PC-9 (cell line): ENCODE results near the gene XRCC4. TPM values are rescaled to one million over a fixed set of nuclear protein-coding genes. Genes with fewer than 3 reads are reported as not detected.

Experiments
- BruUV-seq: library from RNA; stranded (reverse); fragments of 400-500 nt; replicated peaks from 2 replicates; lab custom pipeline; 2021; lab: Mats Ljungman, UMichigan
- CTCF ChIA-PET: fragments of 300-600 bp; sonication (Branson Sonifier 250); formaldehyde crosslinking; loops from one replicate; lab custom pipeline; 2022; ENCODE audit warnings: antibody characterized with exemption; lab: Charles Lee
- POLR2A ChIA-PET: fragments of 300-600 bp; sonication (Branson Sonifier 250); formaldehyde crosslinking; loops from one replicate; lab custom pipeline; 2022; ENCODE audit warnings: antibody characterized with exemption; ENCODE audit not compliant: unreplicated experiment; lab: Charles Lee
- DNase-seq, 2 experiments: peaks; one replicate each; pipeline versions ENCODE4 v3.0.0 to v3.0.0-alpha.2; 2015 to 2022; ENCODE audit warnings: mixed read lengths in 1 of 2
- H2AFZ ChIP-seq: fragments of 200-600 bp; sonication (generic); 2 replicates; pipeline ENCODE4 v1.8.1; 2017; ENCODE audit warnings: antibody characterized with exemption
- H3F3A ChIP-seq: fragments of 200-600 bp; sonication (generic); 2 replicates; pipeline ENCODE4 v1.8.1; 2017; ENCODE audit warnings: antibody characterized with exemption, mild to moderate bottlenecking, low read depth; ENCODE audit not compliant: insufficient read depth
- H3K27ac ChIP-seq: fragments of 200-600 bp; sonication (generic); 2 replicates; pipeline ENCODE4 v1.6.1; 2016; ENCODE audit warnings: mixed run types
- H3K27me3 ChIP-seq: fragments of 200-600 bp; sonication (generic); 2 replicates; pipeline ENCODE4 v1.6.1; 2016; ENCODE audit warnings: low read depth, mixed run types; ENCODE audit not compliant: insufficient read depth
- H3K36me3 ChIP-seq: fragments of 200-600 bp; sonication (generic); 2 replicates; pipeline ENCODE4 v1.6.1; 2016; ENCODE audit warnings: low read depth, mixed run types
- H3K4me1 ChIP-seq: fragments of 200-600 bp; sonication (generic); replicated peaks from 2 replicates; pipeline ENCODE4 v1.6.1; 2016; ENCODE audit warnings: mixed run types; ENCODE audit not compliant: insufficient read depth
- H3K4me2 ChIP-seq: fragments of 200-600 bp; sonication (generic); 2 replicates; pipeline ENCODE4 v1.6.1; 2017; ENCODE audit warnings: mixed run types
- H3K4me3 ChIP-seq: fragments of 200-600 bp; sonication (generic); 2 replicates; pipeline ENCODE4 v1.6.1; 2016; ENCODE audit warnings: mixed run types
- H3K79me2 ChIP-seq: fragments of 200-600 bp; sonication (generic); 2 replicates; pipeline ENCODE4 v1.6.1; 2017; ENCODE audit warnings: low read depth, mixed run types
- H3K9me2 ChIP-seq: fragments of 200-600 bp; sonication (generic); 2 replicates; pipeline ENCODE4 v1.8.1; 2017; ENCODE audit warnings: mild to moderate bottlenecking; ENCODE audit not compliant: insufficient read depth
- H3K9me3 ChIP-seq: fragments of 200-600 bp; sonication (generic); 2 replicates; pipeline ENCODE4 v1.8.1; 2016; ENCODE audit warnings: low read depth; ENCODE audit not compliant: insufficient read depth
- H4K20me1 ChIP-seq: fragments of 200-600 bp; sonication (generic); 2 replicates; pipeline ENCODE4 v1.8.1; 2017; ENCODE audit not compliant: insufficient read depth
- CTCF ChIP-seq: fragments of 200-600 bp; sonication (generic); conservative IDR thresholded peaks from 2 replicates; pipeline ENCODE4 v1.6.1; 2017; ENCODE audit warnings: mixed run types, antibody characterized with exemption, mild to moderate bottlenecking, moderate library complexity
- EZH2 ChIP-seq: fragments of 200-600 bp; sonication (generic); IDR thresholded peaks from 2 replicates; pipeline ENCODE4 v1.8.0; 2017; ENCODE audit warnings: antibody characterized with exemption, low read depth
- intact Hi-C: fragments of 100-400 bp; cut with micrococcal nuclease; formaldehyde crosslinking; loops from one replicate; pipeline ENCODE4 v1.10.0; 2022; ENCODE audit not compliant: unreplicated experiment
- total RNA-seq: library from RNA; stranded (reverse); gene quantifications from 2 replicates; pipeline ENCODE4 v1.2.3, GENCODE V29; 2021

Gene XRCC4
- total RNA-seq, 1 experiment from 2014 or later = 12.2 TPM

DNA sequence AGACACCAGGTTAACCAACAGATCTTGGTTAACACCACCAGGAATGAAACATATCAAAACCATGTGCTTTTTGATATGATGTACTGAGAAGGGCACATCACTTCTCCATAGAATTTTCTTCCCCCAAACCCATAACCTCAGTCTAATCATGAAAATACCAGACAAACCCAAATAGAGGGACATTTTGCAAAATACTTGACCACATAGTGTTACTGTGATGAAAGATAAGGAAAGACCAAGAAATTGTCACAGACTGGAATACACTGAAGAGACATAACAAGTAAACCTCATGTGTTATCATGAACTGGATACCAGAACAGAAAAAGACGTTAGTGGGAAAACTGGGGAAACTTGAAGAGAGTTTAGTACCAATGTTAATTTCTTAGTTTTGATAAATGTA lies 319.3 kb downstream of the XRCC4 start:
- DNase-seq = no peak
- TF ChIP-seq CTCF (no peak), EZH2 (no peak)
- no peaks in the 10 kb centered on the region for H3K4me1 ChIP-seq
- no peak overlapping the region for H3K4me3 ChIP-seq
- no peaks in the 10 kb centered on the region for H3K79me2 ChIP-seq
- H4K20me1 ChIP-seq = no peaks in the 10 kb centered on the region
- H3K27ac ChIP-seq = no peak overlapping the region
- no peaks in the 10 kb centered on the region; the same call in 1 of the 2 replicates for H3K9me3 ChIP-seq
- no peaks in the 10 kb centered on the region for H3K9me2 ChIP-seq
- no peaks in the 10 kb centered on the region for H3F3A ChIP-seq
- H3K4me2 ChIP-seq = no peak overlapping the region
- POLR2A ChIA-PET = no interaction called here
- H3K27me3 ChIP-seq = no peaks in the 10 kb centered on the region
- no TSS peak for BruUV-seq
- no peak overlapping the region for H2AFZ ChIP-seq
- intact Hi-C loops = no loop called here
- H3K36me3 ChIP-seq = no peaks in the 10 kb centered on the region
- CTCF ChIA-PET = no interaction called here

DNA sequence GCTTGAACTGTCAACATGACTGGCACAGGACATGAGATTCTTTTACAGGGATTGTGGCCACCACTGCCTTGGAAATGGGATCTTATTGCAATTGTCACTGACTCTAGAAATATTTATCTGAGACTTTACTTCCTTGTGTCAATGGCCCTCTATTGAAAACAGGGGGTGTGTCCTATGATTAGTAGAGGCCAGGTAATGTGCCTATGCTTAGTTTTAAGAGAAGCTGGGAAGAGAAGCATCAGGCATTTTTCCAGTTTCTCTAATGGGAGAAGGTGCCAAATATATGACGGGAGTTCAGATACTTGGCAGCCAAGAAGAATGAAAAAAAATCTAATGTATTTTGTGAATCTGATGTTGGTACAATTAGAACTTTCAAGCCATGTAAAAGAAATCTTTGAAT lies 320.3 kb downstream of the XRCC4 start:
- Histone ChIP-seq H2AFZ (no peak overlapping the region), H3K9me3 (no peaks in the 10 kb centered on the region; the same call in 1 of the 2 replicates), H3K36me3 (no peaks in the 10 kb centered on the region), H3K4me3 (no peak overlapping the region), H3F3A (no peaks in the 10 kb centered on the region), H4K20me1 (no peaks in the 10 kb centered on the region), H3K9me2 (no peaks in the 10 kb centered on the region), H3K27me3 (no peaks in the 10 kb centered on the region), H3K4me2 (no peak overlapping the region), H3K27ac (no peak overlapping the region), H3K79me2 (no peaks in the 10 kb centered on the region), H3K4me1 (no peaks in the 10 kb centered on the region)
- DNase-seq = no peak
- TF ChIP-seq CTCF = no peak
- TF ChIP-seq EZH2 = no peak
- CTCF ChIA-PET = no interaction called here
- intact Hi-C loops = no loop called here
- POLR2A ChIA-PET = no interaction called here
- no TSS peak for BruUV-seq

- BruUV-seq = no TSS peak
- TF ChIP-seq CTCF (no peak), EZH2 (no peak)
- POLR2A ChIA-PET = no interaction called here
Observed at GRCh38 chr5:83400241-83400640, 322.9 kb downstream of the XRCC4 start.

More at GRCh38 chr5:83400241-83400640, 322.9 kb downstream of the XRCC4 start:
- Histone ChIP-seq H3K4me3 (no peak overlapping the region), H3K4me2 (no peak overlapping the region), H3F3A (no peaks in the 10 kb centered on the region), H2AFZ (no peak overlapping the region), H3K27ac (no peak overlapping the region), H3K79me2 (no peaks in the 10 kb centered on the region), H3K36me3 (no peaks in the 10 kb centered on the region), H3K4me1 (no peaks in the 10 kb centered on the region), H3K27me3 (no peaks in the 10 kb centered on the region), H4K20me1 (no peaks in the 10 kb centered on the region), H3K9me2 (no peaks in the 10 kb centered on the region), H3K9me3 (no peaks in the 10 kb centered on the region; the same call in 1 of the 2 replicates)
- CTCF ChIA-PET = no interaction called here
- DNase-seq = no peak
- intact Hi-C loops = no loop called here
